GM19193 (cell line): Measurements from ENCODE around the gene XPO6.

Experiments used
- POLR2A ChIP-seq: IDR thresholded peaks from 4 replicates; pipeline ENCODE4 v1.6.1; 2011; ENCODE audit not compliant: insufficient read depth, insufficient read length; ENCODE audit errors: extremely low read depth

XPO6 gene

DNA sequence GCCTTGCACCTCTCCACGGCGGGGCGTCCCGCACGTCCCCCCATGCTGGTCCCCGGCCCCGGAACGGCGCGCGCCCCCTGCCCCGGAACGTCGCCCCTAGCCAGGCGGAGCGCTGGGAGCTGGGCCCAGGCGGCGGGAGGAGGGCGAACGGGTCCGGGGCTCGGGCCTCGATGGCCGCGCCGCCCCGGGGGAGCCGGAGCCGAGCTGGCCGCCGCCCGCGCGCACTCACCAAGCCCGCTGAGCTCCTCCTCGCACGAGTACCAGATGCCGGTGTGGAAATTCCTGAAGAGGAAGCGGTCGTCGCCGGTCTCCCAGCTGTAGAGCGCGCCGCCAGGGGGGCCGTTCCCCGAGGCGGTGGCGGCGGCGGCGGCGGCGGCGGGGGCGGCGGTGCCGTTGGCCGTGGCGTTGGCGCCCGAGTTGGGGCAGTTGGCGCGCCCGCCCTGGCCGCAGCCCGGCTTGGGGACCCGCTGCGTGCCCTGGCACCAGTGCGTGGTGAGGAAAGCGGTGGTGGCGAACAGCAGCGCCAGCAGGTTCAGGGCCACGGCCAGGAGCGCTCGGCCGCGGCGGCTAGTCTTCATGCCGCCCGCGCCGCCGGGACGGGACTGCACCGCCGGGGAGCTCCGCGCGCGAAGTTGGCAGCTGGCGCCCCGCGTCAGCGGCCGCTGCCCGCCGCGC is 148.8 kb downstream of the XPO6 start:
- no peak for TF ChIP-seq POLR2A

DNA sequence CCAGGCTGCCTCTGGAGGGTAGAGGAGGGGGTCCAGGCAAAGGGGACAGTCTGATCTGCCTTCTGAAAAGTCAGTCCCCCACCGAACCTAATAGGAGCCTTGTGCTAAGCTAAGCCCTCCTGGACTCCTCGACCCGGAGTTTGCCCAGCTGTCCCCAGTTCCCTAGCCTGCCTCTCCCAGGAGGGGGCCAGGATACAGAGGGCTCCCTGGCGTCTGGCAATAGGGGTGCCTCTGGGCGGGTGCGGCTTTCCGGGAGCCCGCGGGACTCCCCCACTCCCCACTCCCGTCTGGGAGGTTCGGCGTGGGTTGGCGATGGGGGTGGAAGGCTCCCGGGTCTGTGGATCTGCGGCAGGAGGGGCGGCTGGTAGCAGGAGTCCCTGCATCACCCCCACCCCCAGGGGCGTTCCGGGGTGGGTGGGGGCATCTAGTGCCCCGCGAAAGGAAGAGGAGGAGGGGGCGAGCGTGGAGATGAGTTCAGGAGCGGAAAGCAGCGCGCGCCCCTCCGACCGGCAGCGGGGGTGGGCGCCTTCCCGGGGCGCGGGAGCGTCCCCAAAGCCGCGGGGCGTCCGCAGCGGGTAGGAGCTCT is 149.4 kb downstream of the XPO6 start:
- TF ChIP-seq POLR2A = no peak

GRCh38 chr16:28061352-28062101 is 150.2 kb downstream of the XPO6 start:
- no peak for TF ChIP-seq POLR2A

DNA sequence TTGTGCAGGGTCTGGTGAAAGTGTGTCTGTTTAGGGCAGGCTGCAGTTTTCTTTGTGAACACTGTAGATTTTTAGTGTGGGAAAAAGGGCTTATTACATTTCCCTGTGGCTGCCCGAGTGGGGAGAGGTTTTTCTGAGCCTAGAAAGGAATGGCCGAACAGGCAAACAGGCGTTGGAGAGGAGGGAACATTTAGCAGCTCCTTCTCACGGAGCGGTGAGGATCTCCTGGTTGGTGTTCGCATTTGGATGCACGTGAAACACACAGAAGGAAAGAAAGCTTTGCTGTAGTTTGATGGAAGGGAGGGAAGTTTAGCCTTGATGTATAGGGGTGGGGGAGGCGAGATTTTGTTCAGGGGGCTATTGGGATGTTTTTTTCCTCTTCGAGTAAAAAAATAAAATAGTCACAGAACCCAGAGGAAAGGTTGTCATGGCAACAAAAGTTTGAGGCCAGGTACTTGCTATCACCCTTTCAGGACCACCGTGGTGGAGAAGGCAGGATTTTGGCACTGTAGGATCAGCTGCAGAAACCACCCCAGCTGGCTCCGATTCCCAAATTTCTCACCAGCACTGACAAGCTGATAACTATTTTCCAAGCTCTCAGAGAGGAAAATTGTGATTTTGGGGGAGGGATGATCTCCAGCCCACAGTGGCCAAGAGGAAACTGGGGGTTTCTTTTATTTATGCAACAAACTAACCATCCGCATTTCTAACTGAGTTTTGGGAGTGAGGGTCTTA is 151.8 kb downstream of the XPO6 start:
- no peak for TF ChIP-seq POLR2A

GRCh38 chr16:28058839-28059589 is 152.8 kb downstream of the XPO6 start:
- TF ChIP-seq POLR2A = no peak

DNA sequence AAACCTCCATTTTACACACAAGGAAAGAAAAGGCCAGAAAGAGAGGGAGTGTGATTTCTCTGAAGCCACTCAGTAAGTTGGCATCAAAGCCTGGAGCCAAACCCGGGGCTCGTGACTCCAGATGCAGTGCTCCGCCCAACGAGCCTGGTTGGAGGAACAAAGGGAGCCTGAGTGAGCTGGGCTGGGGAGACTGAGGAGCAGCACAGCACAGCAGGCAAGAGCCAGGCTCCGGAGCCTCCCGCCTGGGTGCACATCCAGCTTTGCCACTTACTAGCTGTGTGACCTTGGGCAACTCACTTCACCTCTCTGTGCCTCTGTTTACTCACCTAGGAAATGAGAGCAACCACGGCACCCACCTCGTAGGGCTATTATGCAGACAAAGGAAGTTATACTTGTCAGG is 153.8 kb downstream of the XPO6 start:
- no peak for TF ChIP-seq POLR2A

DNA sequence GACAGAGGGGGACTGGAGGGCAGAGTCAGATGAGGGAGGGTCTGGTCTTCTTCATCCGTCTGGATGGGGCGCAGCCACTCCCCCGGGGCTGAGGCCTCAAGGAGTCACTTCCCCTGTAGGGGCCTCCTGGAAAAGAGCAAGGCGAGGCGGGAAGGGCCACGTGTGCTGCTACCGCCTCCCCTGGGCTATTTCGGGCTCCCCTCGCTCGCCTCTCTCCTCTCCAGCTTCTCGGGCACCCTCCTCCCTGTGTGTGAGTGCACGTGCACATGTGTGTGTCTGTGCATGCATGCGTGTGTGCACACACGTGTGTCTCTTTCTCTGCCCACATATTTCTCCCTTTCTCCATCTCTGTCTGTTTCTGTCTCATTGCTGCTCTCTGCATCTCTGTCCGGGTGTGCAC is 158.3 kb downstream of the XPO6 start:
- TF ChIP-seq POLR2A = no peak

- TF ChIP-seq POLR2A = no peak
These were observed 159.3 kb downstream of the XPO6 start for GRCh38 chr16:28052274-28053128.

DNA sequence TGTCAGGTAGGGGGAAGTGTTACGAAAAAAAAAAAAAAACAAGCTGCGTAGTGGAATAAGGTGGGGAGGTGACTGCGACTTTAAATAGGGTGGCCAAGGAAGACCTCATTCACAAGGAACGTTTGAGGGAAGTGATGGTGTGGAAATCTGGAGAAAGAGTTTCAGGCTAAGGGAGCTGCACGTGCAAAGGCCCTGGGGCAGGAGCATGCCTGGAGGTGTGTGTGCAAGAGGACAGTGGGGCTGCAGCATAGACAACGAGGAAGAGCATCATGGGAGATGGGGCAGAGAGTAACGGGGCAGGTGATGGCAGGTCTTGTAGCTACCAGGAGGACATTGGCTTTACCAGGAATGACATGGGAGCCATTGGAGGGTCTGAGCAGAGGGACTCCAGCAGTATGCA is 160.3 kb downstream of the XPO6 start:
- no peak for TF ChIP-seq POLR2A
